Transverse colon (tissue), 3 donors: Measurements from ENCODE around the gene CRNN.

Source experiments
- POLR2A ChIP-seq: fragments of 450-650 bp; IDR thresholded peaks from one replicate; pipeline ENCODE4 v1.6.1; 2016; ENCODE audit warnings: antibody characterized with exemption, mild to moderate bottlenecking, moderate library complexity
- TF ChIP-seq, protein P1 (sequence below), 5 experiments: fragments of 200-600 bp in 3 of 5; fragments of 450-650 bp in 2 of 5; sonication (generic) in 3 of 5; IDR thresholded peaks; 1 replicate in 2 of 5; 2 replicates in 3 of 5; pipeline ENCODE4 v1.5.1; 2016 to 2017; ENCODE audit warnings: antibody characterized with exemption in 5 of 5, inconsistent platforms in 3 of 5, mild to moderate bottlenecking in 2 of 5, moderate library complexity in 1 of 5

DNA sequence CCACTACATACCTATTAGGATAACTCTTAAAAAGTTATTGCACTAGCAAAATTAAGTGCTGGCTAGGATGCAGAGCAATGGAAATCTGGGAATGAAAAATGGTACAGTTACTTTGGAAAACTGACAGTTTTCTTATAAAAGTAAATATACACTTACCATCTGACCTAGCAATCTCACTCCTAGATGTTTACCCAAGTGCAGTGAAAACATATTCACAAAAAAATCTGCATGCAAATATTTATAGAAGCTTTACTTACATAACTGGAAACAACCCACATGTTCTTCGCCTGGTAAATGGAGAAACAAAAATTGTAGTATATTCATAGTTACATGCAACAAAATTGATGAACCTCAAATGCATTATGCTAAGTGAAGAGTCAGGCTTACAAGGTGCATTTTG is 41.4 kb downstream of the CRNN start:
- TF ChIP-seq, protein P1, sequence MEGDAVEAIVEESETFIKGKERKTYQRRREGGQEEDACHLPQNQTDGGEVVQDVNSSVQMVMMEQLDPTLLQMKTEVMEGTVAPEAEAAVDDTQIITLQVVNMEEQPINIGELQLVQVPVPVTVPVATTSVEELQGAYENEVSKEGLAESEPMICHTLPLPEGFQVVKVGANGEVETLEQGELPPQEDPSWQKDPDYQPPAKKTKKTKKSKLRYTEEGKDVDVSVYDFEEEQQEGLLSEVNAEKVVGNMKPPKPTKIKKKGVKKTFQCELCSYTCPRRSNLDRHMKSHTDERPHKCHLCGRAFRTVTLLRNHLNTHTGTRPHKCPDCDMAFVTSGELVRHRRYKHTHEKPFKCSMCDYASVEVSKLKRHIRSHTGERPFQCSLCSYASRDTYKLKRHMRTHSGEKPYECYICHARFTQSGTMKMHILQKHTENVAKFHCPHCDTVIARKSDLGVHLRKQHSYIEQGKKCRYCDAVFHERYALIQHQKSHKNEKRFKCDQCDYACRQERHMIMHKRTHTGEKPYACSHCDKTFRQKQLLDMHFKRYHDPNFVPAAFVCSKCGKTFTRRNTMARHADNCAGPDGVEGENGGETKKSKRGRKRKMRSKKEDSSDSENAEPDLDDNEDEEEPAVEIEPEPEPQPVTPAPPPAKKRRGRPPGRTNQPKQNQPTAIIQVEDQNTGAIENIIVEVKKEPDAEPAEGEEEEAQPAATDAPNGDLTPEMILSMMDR (IDR thresholded peaks at IDR 0.05): no peak
- no peak for TF ChIP-seq POLR2A
